ENCODE data around the gene NOTCH1.

Gene NOTCH1

GRCh38 chr9:136549010-136549980, 3.4 kb upstream of the NOTCH1 start:
- ChIA-PET POLR2A (no interaction called here), CTCF (interaction anchor here (0.8 to 1.9 kb wide), 5 partner anchors 16 to 76 kb away, joined by 3 to 7 read pairs (median 4); no protein-coding TSS in a partner anchor)
- no peak for DNase-seq (ENCODE audit: low read depth, low spot score)

GRCh38 chr9:136547508-136548215, 1.8 kb upstream of the NOTCH1 start:
- no peak overlapping the region for H3K4me3 ChIP-seq (ENCODE audit: low read depth, low read length)
- CTCF ChIA-PET: interaction anchor here (0.8 to 1.9 kb wide), 3 partner anchors 59 to 78 kb away, joined by 3 to 7 read pairs (median 4); no protein-coding TSS in a partner anchor
- DNase-seq (ENCODE audit: low read depth, low spot score): no peak
- POLR2A ChIA-PET: no interaction called here
- no peak for TF ChIP-seq CTCF (IDR thresholded peaks at IDR 0.05; ENCODE audit: insufficient read depth, low read length, missing control alignments)

More at GRCh38 chr9:136549010-136549980, 3.4 kb upstream of the NOTCH1 start:
- no peak overlapping the region for H3K4me3 ChIP-seq (ENCODE audit: low read depth, low read length)
- no peak for TF ChIP-seq CTCF (IDR thresholded peaks at IDR 0.05; ENCODE audit: insufficient read depth, low read length, missing control alignments)

GRCh38 chr9:136546697-136547501, 1.1 kb upstream of the NOTCH1 start:
- ChIA-PET POLR2A (no interaction called here), CTCF (no interaction called here)
- no peak for TF ChIP-seq CTCF (IDR thresholded peaks at IDR 0.05; ENCODE audit: insufficient read depth, low read length, missing control alignments)
- DNase-seq (ENCODE audit: low read depth, low spot score): no peak
- peak overlapping the region; percentile 71 for H3K4me3 ChIP-seq (ENCODE audit: low read depth, low read length)

GRCh38 chr9:136545692-136545964, 220 bp downstream of the NOTCH1 start:
- peak overlapping the region; percentile 71 for H3K4me3 ChIP-seq (ENCODE audit: low read depth, low read length)
- no peak for TF ChIP-seq CTCF (IDR thresholded peaks at IDR 0.05; ENCODE audit: insufficient read depth, low read length, missing control alignments)
- ChIA-PET CTCF (no interaction called here), POLR2A (interaction anchor here (1.0 kb wide), 1 partner anchor 69 kb away, joined by 3 read pairs; no protein-coding TSS in a partner anchor)
- DNase-seq (ENCODE audit: low read depth, low spot score): no peak

- CTCF ChIA-PET: no interaction called here
- no peak for TF ChIP-seq CTCF (IDR thresholded peaks at IDR 0.05; ENCODE audit: insufficient read depth, low read length, missing control alignments)
- peak overlapping the region; percentile 71 for H3K4me3 ChIP-seq (ENCODE audit: low read depth, low read length)
- no peak for DNase-seq (ENCODE audit: low read depth, low spot score)
- POLR2A ChIA-PET: interaction anchor here (1.0 kb wide), 1 partner anchor 69 kb away, joined by 3 read pairs; no protein-coding TSS in a partner anchor
Measured at GRCh38 chr9:136544964-136545691, 720 bp downstream of the NOTCH1 start.
